Activated CD8-positive, alpha-beta memory T cell treated with anti-CD3 and anti-CD28 coated beads for 48 hours (primary cell): ENCODE measurements around the gene ERP44.
"Not testable (repeated sequence)": the region's sequence is repeated elsewhere in the genome, so short reads cannot be mapped to it uniquely, and the experiment has no call there.

ENCODE experiments used
- DNase-seq, 3 experiments: peaks; one replicate each; pipeline ENCODE4 v3.0.0-alpha.2; 2020; ENCODE audit warnings: low read depth in 2 of 3, low spot score in 2 of 3

ERP44 gene

DNA sequence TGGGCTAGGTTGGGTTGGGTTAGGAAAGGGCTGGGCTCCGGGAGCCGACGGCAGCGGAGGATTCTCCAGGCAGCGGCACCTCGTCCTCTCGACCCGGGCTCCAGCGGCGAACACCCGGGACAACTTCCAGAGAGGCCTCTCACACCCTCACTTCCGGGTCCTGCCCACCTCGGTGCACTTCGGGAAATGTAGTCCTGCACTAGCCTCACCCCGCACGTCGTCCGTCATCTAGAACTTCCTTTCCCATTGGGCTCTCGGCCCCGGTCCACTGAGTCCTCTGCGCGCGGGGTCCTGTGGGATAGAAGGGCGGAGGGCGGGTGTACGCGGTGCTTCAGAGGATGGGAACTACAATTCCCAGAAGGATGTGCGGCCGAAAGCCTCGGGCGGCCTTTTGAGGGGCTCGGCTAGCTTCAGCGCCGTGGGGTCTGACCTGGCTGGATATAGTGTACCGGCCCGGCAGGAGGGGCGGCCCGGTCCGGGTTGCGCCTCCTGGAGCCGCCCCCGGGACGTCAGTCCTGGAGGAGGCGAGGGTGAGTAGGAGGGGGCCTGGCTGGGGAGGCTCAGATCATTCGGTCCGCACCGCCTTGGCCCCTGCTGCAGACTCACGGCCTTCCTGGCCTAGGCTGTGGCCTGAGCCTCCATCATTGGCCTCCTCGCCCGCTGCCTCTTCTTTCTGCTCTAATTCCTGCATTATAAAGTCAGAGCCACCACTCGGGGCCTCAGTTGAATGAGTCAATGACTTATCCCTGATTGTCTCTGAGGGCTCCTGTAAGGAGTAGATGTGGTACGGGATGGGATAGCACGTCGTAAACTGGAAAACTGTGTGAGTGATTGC is at the start of gene ERP44, which contains the start of gene INVS:
ERP44 (minus strand) TSS at position 114 of the 835 bp plus-strand sequence. CDS start 160 bp downstream, outside the sequence.
INVS (plus strand) TSS at position 357 of the 835 bp plus-strand sequence. CDS start 5,279 bp downstream, outside the sequence.
- peak; percentile 85 to 88 (median 88) for DNase-seq

- not testable (repeated sequence) for DNase-seq
Measured at GRCh38 chr9:100145976-100146375, 47.2 kb upstream of the ERP44 start.

GRCh38 chr9:100145167-100145934 is 46.6 kb upstream of the ERP44 start:
- DNase-seq: not testable (repeated sequence)

DNA sequence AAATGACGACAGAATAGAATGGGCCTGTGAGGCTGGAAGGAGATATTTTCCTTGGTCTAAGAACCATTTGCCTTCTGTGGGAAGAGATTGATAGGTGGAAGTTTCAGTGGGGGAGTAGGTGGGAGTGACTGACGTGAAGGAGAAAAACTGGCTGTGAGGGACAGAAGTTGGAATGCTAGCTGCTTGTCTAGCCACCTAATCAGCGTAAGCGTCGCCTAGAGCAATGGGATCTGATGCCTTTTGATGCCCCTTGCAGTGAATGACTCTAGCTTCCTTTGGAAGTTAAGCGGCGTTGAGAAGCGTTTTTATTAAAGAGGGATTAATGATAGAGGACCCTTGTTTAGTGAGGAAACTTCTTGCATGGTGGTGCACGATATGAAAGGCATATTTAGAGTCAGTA is 43.1 kb upstream of the ERP44 start:
- not testable (repeated sequence) for DNase-seq

DNA sequence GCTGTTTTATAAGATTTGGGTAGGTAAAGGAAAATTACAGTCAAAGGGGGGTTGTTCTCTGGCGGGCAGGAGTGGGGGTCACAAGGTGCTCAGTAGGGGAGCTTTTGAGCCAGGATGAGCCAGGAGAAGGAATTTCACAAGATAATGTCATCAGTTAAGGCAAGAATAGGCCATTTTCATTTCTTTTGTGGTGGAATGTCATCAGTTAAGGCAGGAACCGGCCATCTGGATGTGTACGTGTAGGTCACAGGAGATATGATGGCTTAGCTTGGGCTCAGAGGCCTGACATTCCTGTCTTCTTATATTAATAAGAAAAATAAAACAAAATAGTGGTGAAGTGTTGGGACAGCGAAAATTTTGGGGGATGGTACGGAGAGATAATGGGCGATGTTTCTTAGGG is 41.5 kb upstream of the ERP44 start:
- DNase-seq: not testable (repeated sequence)

DNA sequence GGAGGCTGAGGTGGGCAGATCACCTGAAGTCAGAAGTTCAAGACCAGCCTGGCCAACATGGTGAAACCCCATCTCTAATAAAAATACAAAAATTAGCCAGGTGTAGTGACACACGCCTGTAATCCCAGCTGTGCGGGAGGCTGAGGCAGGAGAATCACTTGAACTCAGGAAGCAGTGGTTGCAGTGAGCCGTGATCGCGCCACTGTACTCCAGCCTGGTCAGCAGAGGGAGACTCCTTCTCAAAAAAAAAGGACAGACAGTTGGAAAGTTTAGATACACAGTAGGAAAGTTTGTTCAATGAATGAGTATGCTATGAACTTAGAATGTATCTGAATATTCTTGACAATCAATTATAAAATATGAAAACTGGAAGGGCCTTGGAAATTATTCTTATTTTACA is 38.0 kb upstream of the ERP44 start:
- not testable (repeated sequence) for DNase-seq

DNA sequence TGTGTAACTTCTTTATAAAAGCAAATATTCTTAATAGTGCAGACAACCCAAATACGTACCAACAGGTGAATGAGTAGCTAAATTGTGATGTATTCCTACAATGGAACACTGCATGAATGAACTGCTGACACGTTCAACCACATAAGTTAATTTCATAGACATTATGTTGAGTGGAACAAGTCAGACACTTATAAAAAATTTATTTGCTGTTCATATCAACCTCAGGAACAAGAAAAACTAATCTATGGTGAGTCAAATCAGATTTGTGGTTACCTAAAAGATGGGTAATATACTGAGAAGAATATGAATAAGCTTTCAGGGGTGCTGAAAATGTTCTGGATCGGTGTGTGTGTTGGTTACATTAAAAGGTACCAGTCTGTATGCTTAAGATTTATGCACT is 35.9 kb upstream of the ERP44 start:
- DNase-seq: no peak

- no peak for DNase-seq
Measured at GRCh38 chr9:100131875-100132430, 33.2 kb upstream of the ERP44 start.

DNA sequence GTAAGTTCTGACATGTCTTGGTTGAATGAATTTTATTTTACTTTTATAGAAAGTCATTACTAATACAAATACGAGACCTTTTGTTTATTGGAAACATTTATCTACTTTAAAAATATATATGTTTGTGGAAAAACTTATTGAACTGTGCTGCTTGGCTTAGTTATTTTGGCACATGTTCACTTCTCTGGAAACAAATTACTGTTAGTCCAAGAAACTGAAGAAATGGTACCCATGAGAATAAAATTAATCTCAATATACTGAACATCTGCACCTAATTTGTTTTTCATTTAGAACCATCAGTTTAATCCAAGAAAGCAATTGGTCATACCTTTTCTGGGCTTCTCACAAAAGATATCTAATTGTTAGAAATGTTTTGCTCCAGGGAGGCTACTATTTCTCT is 32.4 kb upstream of the ERP44 start:
- no peak for DNase-seq

DNA sequence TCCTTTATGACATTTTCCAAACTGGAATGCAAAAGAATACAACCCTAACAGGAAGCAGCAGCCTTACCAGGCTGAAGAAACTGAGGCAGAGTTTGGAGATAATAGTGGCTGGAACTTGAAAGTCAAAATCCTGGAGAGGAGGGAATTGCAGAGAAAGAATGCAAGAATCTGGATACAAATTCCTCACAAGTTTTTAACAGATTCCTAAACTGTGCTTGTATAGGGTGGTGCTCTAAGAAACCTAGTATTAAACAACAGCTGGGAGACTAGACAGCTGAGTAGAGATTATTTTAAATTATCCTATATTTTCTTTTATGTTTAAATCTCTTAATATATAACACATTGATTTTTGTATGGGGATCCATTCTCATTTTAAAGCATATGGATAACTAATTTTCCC is 31.0 kb upstream of the ERP44 start:
- DNase-seq: no peak

DNA sequence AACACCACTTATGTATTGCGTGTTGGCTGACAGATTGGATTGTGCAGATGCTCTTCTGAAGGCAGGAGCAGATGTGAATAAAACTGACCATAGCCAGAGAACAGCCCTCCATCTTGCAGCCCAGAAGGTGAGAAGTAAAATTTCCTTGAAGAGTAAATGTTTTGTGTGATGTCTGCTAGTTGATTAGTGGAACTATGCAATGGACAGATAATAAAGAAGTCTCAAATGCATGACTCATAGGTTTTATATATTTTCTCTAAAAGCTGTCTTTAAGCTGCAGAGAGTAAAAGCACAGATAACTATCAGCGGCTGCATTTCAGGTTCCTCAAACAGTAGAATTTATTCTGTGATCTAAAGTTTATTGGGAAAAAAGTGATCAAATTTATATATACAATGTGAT is 27.6 kb upstream of the ERP44 start:
- no peak for DNase-seq

DNA sequence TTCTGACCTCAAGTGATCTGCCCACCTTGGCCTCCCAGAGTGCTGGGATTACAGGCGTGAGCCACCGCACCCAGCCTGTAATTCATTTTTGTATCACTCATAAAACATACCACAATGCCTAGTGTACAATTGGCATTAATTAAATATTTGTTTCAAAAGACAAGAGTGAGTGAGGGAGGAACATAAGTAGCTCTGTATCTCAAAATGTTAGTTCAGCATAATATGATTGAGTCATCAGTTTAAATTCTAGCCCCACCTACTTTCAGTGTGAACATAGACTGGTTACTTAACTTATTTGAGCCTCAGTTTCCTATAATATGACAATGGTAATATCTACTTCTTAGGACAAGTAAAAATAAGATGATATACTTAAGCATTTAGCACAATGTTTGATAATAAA is 27.1 kb upstream of the ERP44 start:
- DNase-seq: no peak

DNA sequence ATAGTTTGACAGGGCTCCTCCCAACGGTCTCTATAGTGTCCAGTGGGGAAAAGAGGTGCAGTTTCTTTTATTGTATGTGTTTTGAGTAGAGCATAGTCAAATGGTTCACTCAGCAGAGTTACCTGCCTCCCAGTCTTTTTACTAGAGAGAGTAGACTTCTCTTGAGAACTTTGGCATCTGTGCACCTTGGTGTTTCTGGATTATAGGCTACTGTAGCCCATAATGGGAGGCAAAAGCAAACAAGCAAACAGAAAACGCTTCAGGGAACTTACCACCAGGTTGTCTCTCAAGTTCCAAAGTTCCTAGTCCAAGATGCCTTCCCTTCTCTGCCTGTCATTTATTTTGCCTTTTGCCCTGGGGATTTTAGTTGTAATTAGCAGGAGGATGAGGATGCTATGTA is 26.4 kb upstream of the ERP44 start:
- no peak for DNase-seq

GRCh38 chr9:100120286-100120685 is 21.5 kb upstream of the ERP44 start:
- DNase-seq: no peak

DNA sequence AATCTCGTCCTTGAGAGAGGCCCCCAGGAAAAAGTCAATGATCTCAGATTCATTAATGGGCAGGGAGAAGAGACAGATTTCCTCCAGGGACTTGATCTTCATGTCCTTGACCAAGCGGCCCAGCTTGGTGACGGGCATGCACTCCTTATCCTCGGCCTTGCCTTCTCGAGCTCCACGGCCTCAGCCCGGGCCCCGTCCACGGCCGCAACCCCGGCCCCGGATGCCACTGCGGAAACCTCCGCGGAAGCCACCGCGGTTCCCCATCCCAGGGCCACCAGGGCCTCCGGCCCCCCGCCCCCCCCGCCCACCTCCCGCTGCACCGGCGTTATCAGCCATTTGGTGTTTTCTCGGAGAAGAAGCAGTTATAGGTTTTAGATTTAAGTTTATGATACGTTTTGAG is 18.5 kb upstream of the ERP44 start:
- no peak for DNase-seq

DNA sequence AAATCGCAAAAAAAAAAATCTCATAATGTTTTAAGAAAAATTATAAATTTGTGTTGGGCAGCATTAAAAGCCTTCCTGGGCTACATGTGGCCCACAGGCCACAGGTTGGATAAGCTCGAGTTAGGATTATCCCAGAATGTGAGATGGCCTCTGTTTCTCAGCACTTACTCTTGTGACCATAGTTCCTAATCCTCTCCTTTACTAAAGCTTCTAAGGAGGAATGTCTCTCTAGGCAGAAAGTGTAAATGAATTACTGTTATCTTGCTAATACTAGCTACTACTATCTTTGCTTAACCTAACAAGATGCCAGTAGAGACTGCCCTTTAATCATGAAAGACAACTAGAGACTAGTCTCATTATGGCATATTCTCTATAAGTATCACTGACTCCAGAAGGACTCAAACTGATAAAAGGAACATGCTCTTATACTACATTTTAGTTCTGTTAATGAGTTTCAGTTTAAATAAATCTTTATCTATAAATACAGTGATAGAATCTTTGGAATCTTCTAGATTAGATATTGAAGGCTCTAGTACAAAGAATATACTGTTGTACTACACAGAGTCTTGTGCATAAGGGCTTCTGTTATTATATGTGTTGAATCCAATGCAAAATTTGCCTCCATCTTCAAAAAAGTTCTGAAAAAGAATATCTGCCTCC is 14.0 kb upstream of the ERP44 start:
- DNase-seq: no peak

DNA sequence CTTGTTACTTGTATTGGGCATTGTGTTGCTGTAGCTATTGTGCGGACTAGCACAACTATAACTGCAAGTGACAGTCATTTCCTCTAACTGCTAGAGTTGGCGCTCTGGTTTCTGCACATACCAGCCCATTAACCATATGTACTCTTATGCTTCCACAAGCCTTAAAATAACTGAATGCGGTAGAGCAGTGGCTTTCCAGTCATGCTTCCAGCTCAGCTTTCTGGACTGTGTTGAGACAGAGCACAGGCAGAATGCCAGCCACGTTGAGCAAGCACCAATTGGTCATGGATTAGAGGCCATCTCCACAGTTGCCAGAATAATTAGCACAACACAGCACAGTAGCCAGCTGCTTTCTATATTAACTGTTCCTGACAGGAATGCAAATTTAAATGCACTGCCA is 12.4 kb upstream of the ERP44 start:
- DNase-seq: no peak

- no peak for DNase-seq
Measured at GRCh38 chr9:100108559-100108958, 9.8 kb upstream of the ERP44 start.

DNA sequence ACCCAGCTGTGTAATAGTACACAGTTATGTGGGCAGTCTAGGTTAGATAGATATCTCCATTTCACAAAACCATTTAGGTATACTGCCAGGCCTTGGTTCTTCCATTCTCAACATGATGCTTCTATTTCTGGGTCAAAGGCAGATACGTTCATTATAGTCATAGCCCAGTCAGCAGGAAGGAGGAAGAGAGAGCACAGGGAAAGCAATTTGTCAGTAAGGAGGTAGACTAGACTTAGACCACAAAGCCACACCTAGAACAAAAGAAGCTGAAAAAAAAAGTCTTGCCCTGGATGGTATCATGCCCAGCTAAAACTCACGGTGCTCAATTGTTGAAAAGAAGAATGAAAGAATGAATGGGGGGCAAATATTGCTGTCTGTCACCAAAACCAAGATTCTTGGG is 7.8 kb upstream of the ERP44 start:
- DNase-seq: no peak

- DNase-seq: no peak
Measured at GRCh38 chr9:100105861-100106260, 7.1 kb upstream of the ERP44 start.

- DNase-seq: no peak
Measured at GRCh38 chr9:100104314-100104713, 5.5 kb upstream of the ERP44 start.
